Cardiac fibroblast (primary cell): ENCODE data around the gene RNF11.

ENCODE experiments used
- DNase-seq, 2 donors: peaks; one replicate each; pipeline versions ENCODE4 v3.0.0 to v3.0.0-alpha.2; 2010; ENCODE audit warnings: low read depth in 2 of 2
- H3K4me3 ChIP-seq, 2 donors: replicated peaks in 1 of 2; 1 replicate in 1 of 2; 2 replicates in 1 of 2; pipeline ENCODE4 v1.5.1; 2011; ENCODE audit warnings: low read depth in 2 of 2, low read length in 2 of 2, mild to moderate bottlenecking in 2 of 2, moderate library complexity in 1 of 2
- CTCF ChIP-seq: IDR thresholded peaks from one replicate; pipeline ENCODE4 v1.5.1; 2011; ENCODE audit warnings: low read depth, mild to moderate bottlenecking, low read length, inconsistent platforms

Gene RNF11

GRCh38 chr1:51203121-51203873 is 32.8 kb upstream of the RNF11 start:
- no peak for DNase-seq
- H3K4me3 ChIP-seq, result no peak overlapping the region
- TF ChIP-seq CTCF, result no peak

GRCh38 chr1:51203874-51204245 is 32.2 kb upstream of the RNF11 start:
- no peak for TF ChIP-seq CTCF
- DNase-seq, result no peak
- no peak overlapping the region for H3K4me3 ChIP-seq

DNA sequence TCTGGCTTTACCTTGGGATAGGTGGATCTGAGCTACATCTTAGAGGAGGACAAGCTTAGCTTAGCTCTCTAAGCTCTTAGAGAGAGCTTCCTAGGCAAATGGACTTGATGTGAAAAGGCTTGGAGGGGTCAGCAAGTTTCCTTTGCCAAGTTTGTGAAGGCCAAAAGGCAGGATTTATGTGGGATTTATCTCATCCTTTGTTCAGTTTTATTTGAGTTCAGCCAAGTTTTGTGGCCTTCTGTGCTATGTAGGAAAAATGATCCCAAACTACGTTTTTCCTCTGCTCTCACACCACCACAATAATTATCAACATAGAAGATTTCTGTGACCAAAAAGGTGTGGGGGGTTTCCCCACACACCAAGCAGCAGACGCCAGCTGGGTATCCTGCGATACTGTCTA is 26.0 kb upstream of the RNF11 start:
- TF ChIP-seq CTCF, result no peak
- no peak overlapping the region for H3K4me3 ChIP-seq
- DNase-seq, result peak in 1 of 2 donors; percentile 56

- DNase-seq, result no peak
- no peak for TF ChIP-seq CTCF
- no peak overlapping the region for H3K4me3 ChIP-seq
Observed at GRCh38 chr1:51210676-51211075, 25.4 kb upstream of the RNF11 start.

GRCh38 chr1:51214615-51215131 is 21.4 kb upstream of the RNF11 start:
- peak; percentile 84 to 89 for DNase-seq
- TF ChIP-seq CTCF, result no peak
- no peak overlapping the region for H3K4me3 ChIP-seq

DNA sequence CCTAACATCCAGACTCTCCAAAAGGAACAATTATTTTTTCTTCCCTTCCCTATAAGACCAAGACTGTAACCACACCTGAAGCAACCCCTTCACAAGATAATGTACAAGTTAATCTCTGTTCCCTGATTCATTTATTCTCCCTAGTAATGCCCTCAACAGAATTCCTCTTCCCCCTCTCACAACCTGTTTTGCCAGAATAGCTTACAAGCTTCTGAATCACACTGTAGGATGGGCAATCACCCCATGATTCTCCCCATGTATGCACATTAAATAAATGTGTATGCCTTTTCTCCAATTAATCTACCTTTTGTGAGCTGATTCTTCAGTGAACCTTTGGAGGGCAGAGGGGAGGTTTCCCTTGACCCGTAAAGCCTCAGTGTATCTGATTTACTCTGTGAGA is 20.9 kb upstream of the RNF11 start:
- TF ChIP-seq CTCF, result no peak
- peak in 1 of 2 donors; percentile 20 for DNase-seq
- H3K4me3 ChIP-seq, result no peak overlapping the region
